NCI-H2081 treated with DMSO at 0.1 percent for 48 hours (cell line): ENCODE measurements around the gene ABTB2.

ENCODE experiments used
- DNase-seq: peaks from one replicate; lab custom pipeline; 2025; lab: John Stamatoyannopoulos, UW

Gene ABTB2

GRCh38 chr11:34148504-34149165 is 209.2 kb downstream of the ABTB2 start:
- DNase-seq = no peak

- DNase-seq = no peak
These were observed 210.2 kb downstream of the ABTB2 start for GRCh38 chr11:34147581-34147980.

- no peak for DNase-seq
These were observed 210.9 kb downstream of the ABTB2 start for GRCh38 chr11:34146866-34147265.

- no peak for DNase-seq
These were observed 211.4 kb downstream of the ABTB2 start for GRCh38 chr11:34146411-34146810.

- DNase-seq = no peak
These were observed 211.9 kb downstream of the ABTB2 start for GRCh38 chr11:34145847-34146381.

- no peak for DNase-seq
These were observed 212.7 kb downstream of the ABTB2 start for GRCh38 chr11:34145073-34145472.

- DNase-seq = no peak
These were observed 214.8 kb downstream of the ABTB2 start for GRCh38 chr11:34143048-34143447.

- DNase-seq = no peak
These were observed 217.7 kb downstream of the ABTB2 start for GRCh38 chr11:34140149-34140548.

- no peak for DNase-seq
These were observed 218.5 kb downstream of the ABTB2 start for GRCh38 chr11:34139346-34139745.

- no peak for DNase-seq
These were observed 221.4 kb downstream of the ABTB2 start for GRCh38 chr11:34136420-34136819.

GRCh38 chr11:34135439-34135838 is 222.4 kb downstream of the ABTB2 start:
- DNase-seq = no peak

GRCh38 chr11:34134765-34135164 is 223.0 kb downstream of the ABTB2 start:
- DNase-seq = no peak

GRCh38 chr11:34132261-34132965 is 225.4 kb downstream of the ABTB2 start:
- DNase-seq = no peak

GRCh38 chr11:34128824-34129223 is 229.0 kb downstream of the ABTB2 start:
- no peak for DNase-seq

- DNase-seq = no peak
These were observed 230.6 kb downstream of the ABTB2 start for GRCh38 chr11:34126959-34127848.

GRCh38 chr11:34124885-34125668 is 232.7 kb downstream of the ABTB2 start:
- no peak for DNase-seq

GRCh38 chr11:34120651-34121050 is 237.2 kb downstream of the ABTB2 start:
- no peak for DNase-seq

GRCh38 chr11:34114471-34114870 is 243.3 kb downstream of the ABTB2 start:
- no peak for DNase-seq

GRCh38 chr11:34114014-34114413 is 243.8 kb downstream of the ABTB2 start:
- no peak for DNase-seq

- DNase-seq = no peak
These were observed 246.0 kb downstream of the ABTB2 start for GRCh38 chr11:34111722-34112270.

GRCh38 chr11:34105957-34106504 is 251.8 kb downstream of the ABTB2 start:
- DNase-seq = no peak
